Stimulated activated CD8-positive, alpha-beta memory T cell treated with anti-CD3 and anti-CD28 coated beads, Interleukin-12 subunit alpha, Interleukin-12 subunit beta, amount 100 ng/mL, for 24 hours (primary cell): ENCODE results near the gene SPP1.
"Not testable (repeated sequence)": the region's sequence is repeated elsewhere in the genome, so short reads cannot be mapped to it uniquely, and the experiment has no call there.

ENCODE experiments used
- DNase-seq: peaks from one replicate; pipeline ENCODE4 v3.0.0-alpha.2; 2020; ENCODE audit errors: extremely low read depth

Gene SPP1

GRCh38 chr4:87975466-87975865 is at the start of gene SPP1:
Gene SPP1 (plus strand): TSS chr4:87975714. CDS start chr4:87976896, 1,182 bp downstream.
- DNase-seq: no peak

- no peak for DNase-seq
These were observed 48.9 kb upstream of the SPP1 start for GRCh38 chr4:87926554-87927098.

- DNase-seq: no peak
These were observed 44.9 kb upstream of the SPP1 start for GRCh38 chr4:87930629-87931028.

GRCh38 chr4:87931932-87932331 is 43.6 kb upstream of the SPP1 start:
- DNase-seq: no peak

- DNase-seq: no peak
These were observed 42.8 kb upstream of the SPP1 start for GRCh38 chr4:87932718-87933141.

GRCh38 chr4:87933337-87933736 is 42.2 kb upstream of the SPP1 start:
- no peak for DNase-seq

- no peak for DNase-seq
These were observed 41.3 kb upstream of the SPP1 start for GRCh38 chr4:87934157-87934704.

GRCh38 chr4:87934973-87935372 is 40.5 kb upstream of the SPP1 start:
- DNase-seq: no peak

- DNase-seq: not testable (repeated sequence)
These were observed 39.6 kb upstream of the SPP1 start for GRCh38 chr4:87935954-87936353.

- DNase-seq: no peak
These were observed 38.0 kb upstream of the SPP1 start for GRCh38 chr4:87937523-87937922.

- no peak for DNase-seq
These were observed 36.8 kb upstream of the SPP1 start for GRCh38 chr4:87938746-87939145.

- DNase-seq: no peak
These were observed 35.4 kb upstream of the SPP1 start for GRCh38 chr4:87939978-87940690.

GRCh38 chr4:87940809-87941208 is 34.7 kb upstream of the SPP1 start:
- DNase-seq: not testable (repeated sequence)

- DNase-seq: no peak
These were observed 33.7 kb upstream of the SPP1 start for GRCh38 chr4:87941537-87942392.

- no peak for DNase-seq
These were observed 31.8 kb upstream of the SPP1 start for GRCh38 chr4:87943660-87944149.

GRCh38 chr4:87944967-87945366 is 30.5 kb upstream of the SPP1 start:
- DNase-seq: no peak

- DNase-seq: no peak
These were observed 28.7 kb upstream of the SPP1 start for GRCh38 chr4:87946766-87947165.

GRCh38 chr4:87947381-87948160 is 27.9 kb upstream of the SPP1 start:
- no peak for DNase-seq

- DNase-seq: no peak
These were observed 25.6 kb upstream of the SPP1 start for GRCh38 chr4:87949961-87950360.

GRCh38 chr4:87950493-87950892 is 25.0 kb upstream of the SPP1 start:
- DNase-seq: no peak

- DNase-seq: no peak
These were observed 24.5 kb upstream of the SPP1 start for GRCh38 chr4:87950936-87951511.
